Activated naive CD4-positive, alpha-beta T cell treated with anti-CD3 and anti-CD28 coated beads, Interleukin-2, amount 50 U/mL, for 24 hours (primary cell): ENCODE measurements around the gene ZFAND3.

ENCODE experiments used
- H3K27ac Mint-ChIP-seq: one replicate; pipeline ENCODE4 v1.8.0; 2021; ENCODE audit warnings: mild to moderate bottlenecking, mixed read lengths
- H3K27me3 Mint-ChIP-seq: one replicate; pipeline ENCODE4 v1.8.0; 2021; ENCODE audit warnings: mixed read lengths
- H3K36me3 Mint-ChIP-seq: one replicate; pipeline ENCODE4 v1.8.0; 2021; ENCODE audit warnings: mixed read lengths
- H3K4me1 Mint-ChIP-seq: one replicate; pipeline ENCODE4 v1.8.0; 2021; ENCODE audit warnings: mixed read lengths
- H3K4me3 Mint-ChIP-seq: one replicate; pipeline ENCODE4 v1.8.0; 2021; ENCODE audit warnings: mild to moderate bottlenecking, mixed read lengths
- H3K9me3 Mint-ChIP-seq: one replicate; pipeline ENCODE4 v1.8.0; 2021; ENCODE audit warnings: mixed read lengths

ZFAND3 gene

DNA sequence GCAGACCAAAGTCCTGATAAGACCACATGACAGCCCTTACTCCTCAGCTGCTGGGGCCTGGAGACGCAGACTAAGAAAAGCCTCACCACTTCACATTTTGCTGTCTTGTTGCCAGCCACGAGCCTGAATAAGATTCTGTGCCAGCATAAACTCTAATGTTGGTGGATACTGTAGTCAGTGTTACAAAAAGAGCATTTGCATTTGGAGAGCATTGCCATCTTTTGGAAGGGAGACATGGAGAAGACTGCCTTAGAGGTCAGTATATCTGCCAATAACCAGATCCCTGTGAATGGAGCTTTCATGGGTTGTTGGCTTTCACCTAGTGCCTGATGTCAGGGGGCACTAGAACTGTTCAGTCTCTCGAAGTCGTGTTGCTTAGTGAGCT, 315.2 kb downstream of the ZFAND3 start:
- peaks cover 11% of the 10 kb centered on the region for H3K36me3 Mint-ChIP-seq
- H3K27me3 Mint-ChIP-seq = no peaks in the 10 kb centered on the region
- H3K4me1 Mint-ChIP-seq = peaks cover 51% of the 10 kb centered on the region
- no peak overlapping the region for H3K27ac Mint-ChIP-seq
- H3K4me3 Mint-ChIP-seq = no peak overlapping the region
- H3K9me3 Mint-ChIP-seq = peaks cover 3% of the 10 kb centered on the region

DNA sequence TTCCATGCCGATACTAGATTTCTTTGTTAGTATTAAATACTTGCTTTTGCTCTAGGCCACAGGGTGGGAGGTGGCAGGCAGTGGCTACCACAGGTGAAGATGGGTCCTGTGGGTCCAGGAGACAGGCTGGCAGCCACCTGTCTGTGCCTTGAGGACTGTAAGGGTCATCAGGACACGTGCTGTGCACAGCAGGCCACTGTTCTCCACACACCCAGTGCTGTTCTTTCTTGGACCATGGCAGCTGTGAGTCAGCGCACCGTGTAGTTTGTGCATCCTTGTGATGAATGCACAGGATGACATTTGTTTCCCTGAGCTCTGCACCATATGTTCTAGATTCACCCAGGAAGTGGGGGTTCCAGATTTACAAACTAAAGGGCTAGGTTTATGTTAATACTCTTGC, 317.0 kb downstream of the ZFAND3 start:
- Mint-ChIP-seq H3K27me3 (no peaks in the 10 kb centered on the region), H3K36me3 (peaks cover 9% of the 10 kb centered on the region), H3K4me1 (peaks cover 41% of the 10 kb centered on the region), H3K27ac (no peak overlapping the region), H3K4me3 (no peak overlapping the region), H3K9me3 (no peaks in the 10 kb centered on the region)

DNA sequence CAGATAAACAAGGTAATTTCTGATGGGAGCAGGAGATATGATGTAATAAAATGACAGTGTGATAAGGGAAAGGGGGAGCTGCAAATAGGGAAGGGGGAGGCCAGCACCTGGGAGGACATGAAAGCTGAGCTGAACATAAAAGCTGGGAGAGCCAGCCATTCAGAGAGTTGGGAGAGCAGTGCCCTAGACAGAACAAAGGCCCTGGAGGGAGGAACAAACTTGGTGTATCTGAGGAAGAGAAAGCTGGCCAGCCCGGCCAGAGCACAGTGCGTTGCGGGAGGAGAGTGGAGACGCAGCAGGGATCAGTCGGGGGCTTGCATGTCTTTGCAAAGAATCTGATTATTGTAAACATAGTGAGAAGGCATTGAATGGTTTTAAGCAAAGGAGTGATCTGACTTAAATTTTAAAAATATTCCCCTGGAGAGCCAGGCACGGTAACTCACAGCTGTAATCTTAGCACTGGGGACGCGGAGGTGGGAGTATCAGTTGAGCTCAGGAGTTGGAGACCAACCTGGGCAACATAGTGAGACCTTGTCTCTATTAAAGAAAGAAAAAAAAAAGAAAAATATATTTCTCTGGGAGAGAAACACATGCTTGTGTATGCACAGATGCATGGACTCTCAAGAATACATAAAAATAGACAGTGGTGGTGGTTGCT, 318.2 kb downstream of the ZFAND3 start:
- no peaks in the 10 kb centered on the region for H3K27me3 Mint-ChIP-seq
- H3K4me1 Mint-ChIP-seq = peaks cover 36% of the 10 kb centered on the region
- no peak overlapping the region for H3K4me3 Mint-ChIP-seq
- peaks cover 9% of the 10 kb centered on the region for H3K36me3 Mint-ChIP-seq
- no peak overlapping the region for H3K27ac Mint-ChIP-seq
- no peaks in the 10 kb centered on the region for H3K9me3 Mint-ChIP-seq

DNA sequence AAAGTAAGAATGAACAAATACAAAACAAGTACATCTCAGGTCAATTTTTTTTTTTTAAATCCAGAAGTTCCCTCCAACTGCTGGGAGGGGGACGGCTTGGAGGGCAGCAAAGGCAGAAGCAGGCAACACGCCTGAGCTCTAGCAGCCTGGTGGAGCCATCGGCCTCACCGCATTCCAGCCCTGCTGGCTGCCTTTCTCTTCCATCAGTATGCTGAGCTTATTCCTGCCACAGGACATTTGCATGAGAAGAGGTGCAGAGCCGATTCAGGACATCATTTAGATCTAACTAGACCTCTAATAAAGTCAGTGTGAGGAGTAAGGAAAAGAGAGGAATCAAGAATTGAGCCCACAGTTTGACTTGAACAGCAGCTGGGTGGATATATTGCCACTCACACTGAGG, 318.8 kb downstream of the ZFAND3 start:
- no peaks in the 10 kb centered on the region for H3K27me3 Mint-ChIP-seq
- peaks cover 9% of the 10 kb centered on the region for H3K36me3 Mint-ChIP-seq
- no peaks in the 10 kb centered on the region for H3K9me3 Mint-ChIP-seq
- no peak overlapping the region for H3K27ac Mint-ChIP-seq
- H3K4me3 Mint-ChIP-seq = no peak overlapping the region
- peaks cover 36% of the 10 kb centered on the region for H3K4me1 Mint-ChIP-seq

DNA sequence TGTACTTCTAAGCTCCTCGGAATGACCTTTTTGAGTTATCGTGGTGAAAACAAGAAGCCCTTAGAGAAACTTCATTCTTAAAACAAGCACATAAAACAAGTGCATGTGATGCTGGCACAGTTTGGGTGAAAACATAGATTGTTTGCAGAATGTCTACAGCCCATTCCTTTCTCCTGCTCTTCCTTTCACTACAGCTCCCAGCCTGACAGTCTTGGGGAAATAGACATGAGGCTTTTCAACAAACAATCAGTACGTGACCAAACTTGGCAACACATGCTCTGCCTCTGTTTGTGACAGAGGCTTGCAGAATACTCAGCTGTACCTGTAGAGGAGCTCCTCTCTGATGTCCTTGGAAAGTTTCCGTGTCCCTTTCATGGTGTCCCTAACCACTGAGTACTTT, 321.6 kb downstream of the ZFAND3 start:
- Mint-ChIP-seq H3K36me3 (peaks cover 7% of the 10 kb centered on the region), H3K4me1 (peaks cover 35% of the 10 kb centered on the region)

DNA sequence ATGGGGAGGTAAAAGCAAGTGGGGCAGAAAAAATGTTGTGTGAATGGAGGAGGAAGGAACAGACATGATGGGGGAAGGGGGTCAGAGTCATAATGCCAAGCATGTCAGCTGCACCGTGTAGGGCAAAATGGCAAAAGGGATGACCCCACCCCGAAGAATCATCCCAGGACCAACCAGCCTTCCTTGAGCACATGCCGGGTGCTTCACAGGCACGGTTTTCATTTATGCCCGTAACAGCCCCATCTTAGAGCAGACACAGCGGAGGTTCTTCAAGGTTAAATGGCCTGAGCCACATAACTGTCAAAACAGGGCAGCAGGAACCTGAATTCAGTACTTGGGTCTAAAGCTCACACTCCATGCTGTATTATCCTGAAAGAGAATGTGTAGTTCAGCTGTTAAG, 322.2 kb downstream of the ZFAND3 start:
- no peak overlapping the region for H3K27ac Mint-ChIP-seq
- H3K36me3 Mint-ChIP-seq = peaks cover 7% of the 10 kb centered on the region
- no peaks in the 10 kb centered on the region for H3K27me3 Mint-ChIP-seq
- no peak overlapping the region for H3K4me3 Mint-ChIP-seq
- H3K9me3 Mint-ChIP-seq = no peaks in the 10 kb centered on the region
- peaks cover 36% of the 10 kb centered on the region for H3K4me1 Mint-ChIP-seq

More for the DNA sequence above, 321.6 kb downstream of the ZFAND3 start:
- Mint-ChIP-seq H3K4me3 (no peak overlapping the region), H3K27me3 (no peaks in the 10 kb centered on the region), H3K27ac (peak overlapping the region; percentile 30), H3K9me3 (no peaks in the 10 kb centered on the region)

DNA sequence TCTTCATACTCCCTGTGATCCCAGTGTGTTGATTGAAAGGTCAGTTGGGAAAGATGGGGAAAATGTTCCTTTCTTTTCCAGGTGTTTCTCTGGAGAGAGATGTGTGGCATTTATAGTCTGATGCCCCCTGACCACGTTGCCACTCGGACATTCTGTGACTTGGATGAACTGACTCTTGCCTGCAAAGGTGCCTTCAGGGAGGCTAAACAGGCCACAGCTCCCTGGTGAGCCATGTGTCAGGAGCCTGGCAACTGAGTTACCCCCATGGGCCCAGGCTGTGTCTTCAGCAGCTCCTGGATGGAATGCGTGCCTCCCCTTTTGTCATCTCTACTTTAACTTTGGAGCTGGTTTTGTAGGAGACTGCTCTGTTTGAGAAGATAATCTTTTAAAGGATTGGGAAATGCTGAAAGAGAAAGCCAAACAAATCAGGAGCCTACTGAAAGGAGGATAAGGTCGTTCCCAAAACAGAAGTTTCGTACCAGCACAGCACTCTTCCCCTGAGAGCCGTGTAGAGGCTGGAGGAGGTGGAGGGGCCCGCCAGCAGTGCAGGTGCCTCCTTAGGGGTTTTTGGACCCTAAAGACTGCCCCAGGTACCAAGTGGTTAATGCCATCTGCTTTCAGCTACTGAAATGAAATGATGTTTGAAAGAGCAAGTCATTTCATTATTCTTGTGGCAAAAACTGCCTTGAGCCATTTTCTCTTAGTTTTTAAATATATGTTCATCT, 322.8 kb downstream of the ZFAND3 start:
- Mint-ChIP-seq H3K36me3 (peaks cover 7% of the 10 kb centered on the region), H3K27me3 (no peaks in the 10 kb centered on the region), H3K4me3 (no peak overlapping the region), H3K9me3 (no peaks in the 10 kb centered on the region), H3K27ac (no peak overlapping the region), H3K4me1 (peaks cover 34% of the 10 kb centered on the region)

DNA sequence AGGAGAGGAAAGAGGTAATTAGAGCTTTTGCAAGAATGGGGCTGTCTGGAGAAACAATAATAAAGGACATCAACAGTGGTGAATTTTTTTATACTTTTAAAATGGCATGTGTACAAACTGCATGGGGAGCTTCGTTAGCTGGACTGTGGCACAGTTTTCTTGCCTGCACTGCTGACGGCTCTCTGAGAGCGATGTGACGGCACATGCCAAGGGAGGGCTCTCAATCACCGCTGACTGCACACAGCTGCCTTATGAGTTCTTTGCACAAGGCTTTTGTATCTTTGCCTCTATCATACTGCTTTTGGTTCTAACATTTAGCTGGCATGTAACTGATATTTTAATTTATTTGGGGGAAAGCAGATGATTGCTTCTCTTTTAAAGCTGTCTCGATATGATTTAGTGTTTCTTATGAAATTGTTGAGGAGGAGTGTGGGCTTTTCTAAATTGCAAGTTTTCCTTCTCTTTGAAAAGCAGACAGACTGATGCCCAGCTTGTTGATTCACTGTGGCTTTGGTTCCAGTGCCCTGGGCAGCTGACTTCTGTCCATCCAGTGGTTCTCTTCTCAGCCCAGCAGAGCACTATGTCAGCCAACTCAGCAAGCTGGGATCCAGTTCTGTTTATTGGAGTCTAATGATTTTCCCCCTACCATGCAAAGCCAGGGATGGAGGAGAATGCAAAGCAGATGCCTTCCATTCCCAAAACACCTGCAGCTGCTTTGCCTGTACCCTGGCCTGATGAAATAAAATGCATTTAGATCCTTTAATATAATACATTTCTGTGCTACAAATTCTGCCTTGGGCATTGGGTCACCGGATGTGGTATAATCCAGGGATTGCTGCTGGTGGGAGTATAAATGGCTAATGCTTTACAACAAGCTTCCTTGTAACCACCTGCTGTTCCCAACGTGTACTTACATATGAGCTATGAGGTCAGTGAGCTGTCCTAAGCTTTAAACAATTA, 323.9 kb downstream of the ZFAND3 start:
- Mint-ChIP-seq H3K27ac (no peak overlapping the region), H3K9me3 (no peaks in the 10 kb centered on the region), H3K4me1 (peaks cover 38% of the 10 kb centered on the region)

DNA sequence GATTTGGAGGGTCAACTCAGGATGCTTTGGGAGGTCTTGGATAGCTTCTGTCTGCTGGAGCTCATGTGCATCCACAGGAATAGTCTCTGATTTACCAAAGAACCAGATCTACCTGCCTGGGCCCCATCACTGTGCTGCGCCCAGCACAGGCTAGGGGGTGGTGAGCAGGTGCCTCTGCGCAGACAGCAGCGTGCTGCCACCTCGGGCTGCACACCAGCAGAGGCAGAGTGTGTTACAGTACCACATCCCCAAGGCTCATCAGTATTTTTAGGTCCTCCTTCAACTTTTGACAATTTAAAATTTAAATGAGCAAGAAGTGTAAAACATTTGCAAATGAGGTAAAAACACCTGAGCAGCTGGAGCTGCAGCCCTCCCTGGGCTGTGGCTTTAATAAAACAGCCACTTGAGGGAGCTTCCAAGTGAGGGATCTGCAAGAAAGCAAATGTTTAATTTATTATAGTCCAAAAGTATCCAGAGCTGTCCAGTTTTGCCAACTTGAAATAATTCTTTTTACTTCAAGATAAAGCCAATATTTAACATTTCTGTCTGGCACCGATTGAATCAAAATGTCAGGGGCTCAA, 324.9 kb downstream of the ZFAND3 start:
- no peaks in the 10 kb centered on the region for H3K27me3 Mint-ChIP-seq
- no peaks in the 10 kb centered on the region for H3K9me3 Mint-ChIP-seq
- peaks cover 6% of the 10 kb centered on the region for H3K36me3 Mint-ChIP-seq
- no peak overlapping the region for H3K27ac Mint-ChIP-seq
- H3K4me1 Mint-ChIP-seq = peaks cover 38% of the 10 kb centered on the region
- no peak overlapping the region for H3K4me3 Mint-ChIP-seq

More for the DNA sequence above, 323.9 kb downstream of the ZFAND3 start:
- peaks cover 7% of the 10 kb centered on the region for H3K36me3 Mint-ChIP-seq
- no peaks in the 10 kb centered on the region for H3K27me3 Mint-ChIP-seq
- no peak overlapping the region for H3K4me3 Mint-ChIP-seq

DNA sequence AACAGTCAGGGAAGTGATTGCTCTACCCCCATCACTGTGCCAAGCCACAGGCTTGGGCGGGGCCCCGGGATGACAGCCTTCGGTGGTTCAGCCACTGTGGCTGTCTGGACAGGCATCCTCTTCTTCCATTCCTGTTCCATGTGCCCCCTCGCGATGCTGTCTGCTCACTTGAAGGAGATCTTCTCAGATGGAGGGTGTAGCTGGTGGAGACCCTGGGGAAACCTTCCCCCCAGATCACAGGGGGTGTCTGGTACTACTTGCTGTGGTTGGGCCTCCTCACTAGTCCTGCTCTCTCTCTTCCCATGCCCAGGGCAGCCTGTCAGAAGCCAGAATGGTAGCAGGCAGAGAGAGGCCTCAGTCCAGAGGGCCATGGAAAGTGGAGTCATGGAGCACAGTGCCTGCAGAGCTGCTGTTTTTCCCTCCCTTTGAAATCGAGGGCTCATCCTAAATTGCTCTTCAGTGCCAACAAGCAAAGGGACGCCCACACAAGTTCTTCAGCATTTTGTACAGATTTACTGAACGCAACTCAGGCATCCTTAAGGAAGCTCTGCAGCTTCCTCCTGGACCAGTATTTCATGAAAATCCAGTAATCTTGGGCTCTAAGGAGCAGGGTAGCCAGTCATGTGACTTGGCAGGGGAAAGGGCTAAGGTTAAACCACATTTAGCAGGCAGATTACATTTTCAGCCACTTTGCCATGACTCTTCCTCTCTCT, 326.6 kb downstream of the ZFAND3 start:
- Mint-ChIP-seq H3K4me3 (no peak overlapping the region), H3K9me3 (no peaks in the 10 kb centered on the region), H3K36me3 (no peaks in the 10 kb centered on the region), H3K27me3 (no peaks in the 10 kb centered on the region), H3K27ac (no peak overlapping the region), H3K4me1 (peaks cover 31% of the 10 kb centered on the region)

DNA sequence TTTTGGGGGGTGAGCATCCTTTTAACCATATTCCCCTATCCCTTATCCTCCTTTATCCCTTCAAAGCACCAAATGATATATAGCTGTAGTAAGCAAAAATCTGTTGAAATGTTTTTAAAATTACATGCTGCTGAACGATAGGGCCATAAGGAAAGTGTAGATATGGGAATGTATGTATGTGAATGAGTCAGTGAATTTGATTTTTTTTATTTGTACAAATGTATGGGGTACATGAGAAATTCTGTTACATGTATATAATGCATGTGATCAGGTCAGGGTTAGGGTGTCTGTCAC, 327.2 kb downstream of the ZFAND3 start:
- Mint-ChIP-seq H3K36me3 (no peaks in the 10 kb centered on the region), H3K27me3 (no peaks in the 10 kb centered on the region), H3K27ac (no peak overlapping the region), H3K9me3 (no peaks in the 10 kb centered on the region), H3K4me3 (no peak overlapping the region), H3K4me1 (peaks cover 28% of the 10 kb centered on the region)

DNA sequence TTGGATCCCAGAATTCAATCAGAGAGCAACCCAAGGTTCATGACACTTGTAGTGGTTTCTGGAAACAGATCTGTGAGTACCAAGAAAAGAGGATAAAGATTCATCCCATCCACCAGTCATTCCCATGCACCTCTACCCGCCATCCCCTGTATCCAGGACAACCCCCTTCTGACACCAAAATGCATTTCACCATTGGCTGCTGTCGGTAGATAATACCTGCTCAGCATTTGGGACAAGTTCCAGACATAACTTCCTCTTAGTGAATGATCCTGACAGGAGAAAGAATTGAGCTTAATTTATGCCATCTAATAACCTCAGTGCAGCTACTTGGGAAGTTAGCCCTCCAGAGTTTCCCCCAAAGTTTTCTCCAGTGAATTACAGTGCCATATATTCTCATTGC, 329.1 kb downstream of the ZFAND3 start:
- no peak overlapping the region for H3K27ac Mint-ChIP-seq
- H3K9me3 Mint-ChIP-seq = no peaks in the 10 kb centered on the region
- H3K27me3 Mint-ChIP-seq = no peaks in the 10 kb centered on the region
- no peaks in the 10 kb centered on the region for H3K36me3 Mint-ChIP-seq
- H3K4me3 Mint-ChIP-seq = no peak overlapping the region
- peaks cover 21% of the 10 kb centered on the region for H3K4me1 Mint-ChIP-seq

DNA sequence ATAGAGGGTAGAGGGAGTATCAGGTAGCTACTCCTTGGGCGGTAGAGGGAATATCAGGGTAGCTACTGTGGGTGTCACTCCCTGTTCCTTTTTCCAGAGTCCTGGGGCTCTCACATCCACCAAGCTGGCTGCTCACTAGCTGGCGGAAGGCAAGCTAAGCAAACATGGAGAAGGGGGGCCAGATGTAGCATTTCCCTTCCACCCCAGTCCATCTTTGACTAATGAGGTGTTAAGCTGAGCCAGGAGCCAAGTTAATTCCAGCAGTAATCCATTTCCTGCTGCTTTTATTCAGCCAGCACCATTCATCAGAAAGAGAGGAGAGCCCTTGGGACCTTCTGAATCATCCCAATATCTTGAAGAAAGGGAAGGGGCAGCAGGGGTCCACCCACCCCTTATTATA, 330.0 kb downstream of the ZFAND3 start:
- H3K27me3 Mint-ChIP-seq = no peaks in the 10 kb centered on the region
- no peak overlapping the region for H3K27ac Mint-ChIP-seq
- H3K36me3 Mint-ChIP-seq = no peaks in the 10 kb centered on the region
- no peak overlapping the region for H3K4me3 Mint-ChIP-seq
- H3K4me1 Mint-ChIP-seq = peaks cover 18% of the 10 kb centered on the region
- H3K9me3 Mint-ChIP-seq = no peaks in the 10 kb centered on the region

DNA sequence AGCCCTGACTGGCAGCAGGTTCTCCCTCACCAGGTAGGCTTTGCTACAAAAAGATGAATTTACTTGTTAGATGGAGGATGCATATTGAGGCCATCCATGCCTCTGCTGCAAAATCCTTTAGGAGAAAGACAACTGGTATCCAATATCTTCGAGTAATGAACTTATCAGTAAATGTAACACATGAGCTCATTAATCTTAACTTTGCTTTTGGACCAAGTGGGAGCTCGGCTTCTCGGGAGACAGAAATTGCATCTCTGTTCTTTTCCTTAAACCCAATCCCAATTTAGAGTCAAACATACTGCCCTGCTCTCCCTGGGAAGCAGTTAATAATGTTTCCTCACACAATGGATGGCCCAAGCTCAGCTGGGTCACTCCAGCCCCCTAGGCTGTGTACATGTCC, 330.5 kb downstream of the ZFAND3 start:
- Mint-ChIP-seq H3K27me3 (no peaks in the 10 kb centered on the region), H3K36me3 (peaks cover 2% of the 10 kb centered on the region), H3K4me1 (peaks cover 20% of the 10 kb centered on the region), H3K27ac (no peak overlapping the region), H3K4me3 (no peak overlapping the region), H3K9me3 (no peaks in the 10 kb centered on the region)

DNA sequence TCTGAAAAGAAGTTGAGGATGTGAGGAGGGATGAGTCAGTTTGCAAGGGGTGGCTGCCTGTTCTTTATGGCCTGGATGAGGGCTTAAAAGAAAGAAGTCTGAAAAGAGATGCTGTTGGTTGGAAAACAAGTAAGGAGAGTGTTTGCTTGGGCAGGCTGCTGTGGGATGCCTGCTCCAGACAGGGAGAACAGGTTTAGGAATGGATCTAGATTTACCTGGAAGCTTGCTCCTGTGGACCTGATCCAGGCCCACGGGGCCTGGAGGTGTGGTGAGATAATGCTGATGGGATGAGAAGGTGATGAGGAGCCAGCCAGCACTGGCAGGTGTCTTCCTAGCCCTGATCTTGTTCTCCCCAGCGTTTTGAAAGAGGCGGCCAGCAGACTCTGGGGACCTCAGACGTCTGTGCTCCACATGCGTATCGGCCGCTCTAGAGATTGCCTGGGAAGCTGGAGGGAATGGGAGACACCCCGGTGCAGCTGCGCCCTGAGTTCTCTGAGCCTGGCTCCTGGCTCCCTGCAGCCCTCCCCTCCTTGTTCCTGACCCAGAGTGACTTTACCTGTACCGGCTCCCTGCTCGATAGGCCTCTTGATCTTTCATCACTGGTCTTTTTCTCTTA, 331.3 kb downstream of the ZFAND3 start:
- no peaks in the 10 kb centered on the region for H3K9me3 Mint-ChIP-seq
- peaks cover 2% of the 10 kb centered on the region for H3K36me3 Mint-ChIP-seq
- no peak overlapping the region for H3K4me3 Mint-ChIP-seq
- H3K27ac Mint-ChIP-seq = peak overlapping the region; percentile 3
- no peaks in the 10 kb centered on the region for H3K27me3 Mint-ChIP-seq
- peaks cover 19% of the 10 kb centered on the region for H3K4me1 Mint-ChIP-seq
